ENCODE data around the gene WHRN.

The WHRN gene

GRCh38 chr9:114396558-114397218 lies 108.6 kb downstream of the WHRN start:
- no peak for TF ChIP-seq CTCF (IDR thresholded peaks at IDR 0.05)
- Histone ChIP-seq H3K4me3 (ENCODE audit: low read depth in 1 of 2, low read length in 1 of 2) (peak overlapping the region; percentile 97 to 100), H3K4me1 (ENCODE audit: control insufficient read depth in 1 of 2, insufficient read depth in 1 of 2, low read depth in 1 of 2, low read length in 1 of 2) (peaks cover 50 to 56% of the 10 kb centered on the region in 2 experiments), H3K36me3 (peaks cover 22% of the 10 kb centered on the region), H3K27me3 (no peaks in the 10 kb centered on the region), H3K9me3 (no peaks in the 10 kb centered on the region), H3K27ac (peak overlapping the region; percentile 95)

- Histone ChIP-seq H3K9me3 (no peaks in the 10 kb centered on the region), H3K27ac (peak overlapping the region; percentile 21), H3K36me3 (peaks cover 30% of the 10 kb centered on the region), H3K27me3 (no peaks in the 10 kb centered on the region), H3K4me3 (ENCODE audit: low read depth in 1 of 2, low read length in 1 of 2) (peak overlapping the region in 1 of 2 experiments; percentile 12), H3K4me1 (ENCODE audit: control insufficient read depth in 1 of 2, insufficient read depth in 1 of 2, low read depth in 1 of 2, low read length in 1 of 2) (peaks cover 54 to 62% of the 10 kb centered on the region in 2 experiments)
- TF ChIP-seq CTCF (IDR thresholded peaks at IDR 0.05): no peak
These were observed 109.5 kb downstream of the WHRN start for GRCh38 chr9:114395768-114396167.

GRCh38 chr9:114395334-114395617 lies 110.0 kb downstream of the WHRN start:
- peaks cover 33% of the 10 kb centered on the region for H3K36me3 ChIP-seq
- H3K27ac ChIP-seq: peak overlapping the region; percentile 55
- H3K4me3 ChIP-seq (ENCODE audit: low read depth in 1 of 2, low read length in 1 of 2): no peak overlapping the region
- H3K27me3 ChIP-seq: no peaks in the 10 kb centered on the region
- H3K9me3 ChIP-seq: no peaks in the 10 kb centered on the region
- TF ChIP-seq CTCF (IDR thresholded peaks at IDR 0.05): no peak
- H3K4me1 ChIP-seq (ENCODE audit: control insufficient read depth in 1 of 2, insufficient read depth in 1 of 2, low read depth in 1 of 2, low read length in 1 of 2): peaks cover 59 to 67% of the 10 kb centered on the region in 2 experiments

GRCh38 chr9:114394523-114395333 lies 110.5 kb downstream of the WHRN start:
- Histone ChIP-seq H3K4me1 (ENCODE audit: control insufficient read depth in 1 of 2, insufficient read depth in 1 of 2, low read depth in 1 of 2, low read length in 1 of 2) (peaks cover 65 to 72% of the 10 kb centered on the region in 2 experiments), H3K4me3 (ENCODE audit: low read depth in 1 of 2, low read length in 1 of 2) (peak overlapping the region; percentile 13 to 23), H3K27me3 (no peaks in the 10 kb centered on the region), H3K9me3 (no peaks in the 10 kb centered on the region), H3K36me3 (peaks cover 37% of the 10 kb centered on the region), H3K27ac (peak overlapping the region; percentile 55)
- no peak for TF ChIP-seq CTCF (IDR thresholded peaks at IDR 0.05)

- no peaks in the 10 kb centered on the region for H3K27me3 ChIP-seq
- H3K36me3 ChIP-seq: peaks cover 50% of the 10 kb centered on the region
- peaks cover 78 to 85% of the 10 kb centered on the region in 2 experiments for H3K4me1 ChIP-seq (ENCODE audit: control insufficient read depth in 1 of 2, insufficient read depth in 1 of 2, low read depth in 1 of 2, low read length in 1 of 2)
- H3K9me3 ChIP-seq: no peaks in the 10 kb centered on the region
- no peak for TF ChIP-seq CTCF (IDR thresholded peaks at IDR 0.05)
- no peak overlapping the region for H3K4me3 ChIP-seq (ENCODE audit: low read depth in 1 of 2, low read length in 1 of 2)
- H3K27ac ChIP-seq: peak overlapping the region; percentile 50
These were observed 112.5 kb downstream of the WHRN start for GRCh38 chr9:114392749-114393112.
